GM23338 (cell line): ENCODE data around the gene CEP20.
"Not testable (repeated sequence)": the region's sequence is repeated elsewhere in the genome, so short reads cannot be mapped to it uniquely, and the experiment has no call there.

Source experiments
- CREB1 ChIP-seq: fragments of 250-450 bp; sonication (Bioruptor Pico); IDR thresholded peaks from 2 replicates; pipeline ENCODE4 v1.5.0; 2020; ENCODE audit warnings: low read depth, mild to moderate bottlenecking, moderate library complexity
- EZH2 ChIP-seq: fragments of 200-600 bp; sonication (generic); IDR thresholded peaks from one replicate; pipeline ENCODE4 v1.8.0; 2017; ENCODE audit warnings: antibody characterized with exemption, mild to moderate bottlenecking, low read depth; ENCODE audit not compliant: unreplicated experiment
- EZH2phosphoT487 ChIP-seq: fragments of 200-600 bp; sonication (generic); IDR thresholded peaks from one replicate; pipeline ENCODE4 v1.8.1; 2018; ENCODE audit warnings: antibody characterized with exemption; ENCODE audit not compliant: unreplicated experiment
- JUNB ChIP-seq: IDR thresholded peaks from one replicate; pipeline ENCODE4 v1.6.1; 2016; ENCODE audit warnings: antibody characterized with exemption; ENCODE audit not compliant: unreplicated experiment
- NANOG ChIP-seq: IDR thresholded peaks from 2 replicates; pipeline ENCODE4 v1.6.1; 2016; ENCODE audit warnings: antibody characterized with exemption, borderline replicate concordance
- POLR2AphosphoS5 ChIP-seq: IDR thresholded peaks from 2 replicates; pipeline ENCODE4 v1.6.1; 2016; ENCODE audit warnings: antibody characterized with exemption, low read depth
- ZNF114 ChIP-seq: fragments of 250-450 bp; sonication (Bioruptor Pico); IDR thresholded peaks from 2 replicates; pipeline ENCODE4 v1.5.0; 2020; ENCODE audit warnings: mild to moderate bottlenecking, moderate library complexity
- TF ChIP-seq, protein P1 (sequence below), 2 experiments: fragments of 200-600 bp in 1 of 2; sonication (generic) in 1 of 2; conservative IDR thresholded peaks; 2 replicates each; pipeline versions ENCODE4 v1.5.1 to v1.6.1; 2016 to 2017; ENCODE audit warnings: antibody characterized with exemption in 2 of 2, low read depth in 2 of 2, mild to moderate bottlenecking in 2 of 2, moderate library complexity in 1 of 2
- TF ChIP-seq, protein P2 (sequence below): IDR thresholded peaks from one replicate; pipeline ENCODE4 v1.6.1; 2018; ENCODE audit warnings: antibody characterized with exemption; ENCODE audit not compliant: unreplicated experiment
- TF ChIP-seq, protein P3 (sequence below): IDR thresholded peaks from 2 replicates; pipeline ENCODE4 v1.6.1; 2016; ENCODE audit warnings: antibody characterized with exemption

DNA sequence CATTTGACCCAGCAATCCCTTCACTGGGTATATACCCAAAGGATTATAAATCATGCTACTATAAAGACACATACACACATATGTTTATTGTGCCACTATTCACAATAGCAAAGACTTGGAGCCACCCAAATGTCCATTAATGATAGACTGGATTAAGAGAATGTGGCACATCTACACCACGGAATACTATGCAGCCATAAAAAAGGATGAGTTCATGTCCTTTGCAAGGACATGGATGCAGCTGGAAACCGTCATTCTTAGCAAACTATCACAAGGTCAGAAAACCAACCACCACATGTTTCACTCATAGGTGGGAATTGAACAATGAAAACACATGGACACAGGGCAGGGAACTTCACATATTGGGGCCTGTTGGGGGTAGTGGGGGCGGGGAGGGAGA is 29.9 kb upstream of the CEP20 start:
- not testable (repeated sequence) for TF ChIP-seq POLR2AphosphoS5; JUNB; EZH2; CREB1 (CRISPR knock-in tag); EZH2phosphoT487; NANOG; ZNF114 (CRISPR knock-in tag)
- TF ChIP-seq, protein P1, sequence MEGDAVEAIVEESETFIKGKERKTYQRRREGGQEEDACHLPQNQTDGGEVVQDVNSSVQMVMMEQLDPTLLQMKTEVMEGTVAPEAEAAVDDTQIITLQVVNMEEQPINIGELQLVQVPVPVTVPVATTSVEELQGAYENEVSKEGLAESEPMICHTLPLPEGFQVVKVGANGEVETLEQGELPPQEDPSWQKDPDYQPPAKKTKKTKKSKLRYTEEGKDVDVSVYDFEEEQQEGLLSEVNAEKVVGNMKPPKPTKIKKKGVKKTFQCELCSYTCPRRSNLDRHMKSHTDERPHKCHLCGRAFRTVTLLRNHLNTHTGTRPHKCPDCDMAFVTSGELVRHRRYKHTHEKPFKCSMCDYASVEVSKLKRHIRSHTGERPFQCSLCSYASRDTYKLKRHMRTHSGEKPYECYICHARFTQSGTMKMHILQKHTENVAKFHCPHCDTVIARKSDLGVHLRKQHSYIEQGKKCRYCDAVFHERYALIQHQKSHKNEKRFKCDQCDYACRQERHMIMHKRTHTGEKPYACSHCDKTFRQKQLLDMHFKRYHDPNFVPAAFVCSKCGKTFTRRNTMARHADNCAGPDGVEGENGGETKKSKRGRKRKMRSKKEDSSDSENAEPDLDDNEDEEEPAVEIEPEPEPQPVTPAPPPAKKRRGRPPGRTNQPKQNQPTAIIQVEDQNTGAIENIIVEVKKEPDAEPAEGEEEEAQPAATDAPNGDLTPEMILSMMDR (conservative IDR thresholded peaks at IDR 0.05; ENCODE audit: low read depth in 2 of 2): not testable (repeated sequence)
- TF ChIP-seq, protein P2, sequence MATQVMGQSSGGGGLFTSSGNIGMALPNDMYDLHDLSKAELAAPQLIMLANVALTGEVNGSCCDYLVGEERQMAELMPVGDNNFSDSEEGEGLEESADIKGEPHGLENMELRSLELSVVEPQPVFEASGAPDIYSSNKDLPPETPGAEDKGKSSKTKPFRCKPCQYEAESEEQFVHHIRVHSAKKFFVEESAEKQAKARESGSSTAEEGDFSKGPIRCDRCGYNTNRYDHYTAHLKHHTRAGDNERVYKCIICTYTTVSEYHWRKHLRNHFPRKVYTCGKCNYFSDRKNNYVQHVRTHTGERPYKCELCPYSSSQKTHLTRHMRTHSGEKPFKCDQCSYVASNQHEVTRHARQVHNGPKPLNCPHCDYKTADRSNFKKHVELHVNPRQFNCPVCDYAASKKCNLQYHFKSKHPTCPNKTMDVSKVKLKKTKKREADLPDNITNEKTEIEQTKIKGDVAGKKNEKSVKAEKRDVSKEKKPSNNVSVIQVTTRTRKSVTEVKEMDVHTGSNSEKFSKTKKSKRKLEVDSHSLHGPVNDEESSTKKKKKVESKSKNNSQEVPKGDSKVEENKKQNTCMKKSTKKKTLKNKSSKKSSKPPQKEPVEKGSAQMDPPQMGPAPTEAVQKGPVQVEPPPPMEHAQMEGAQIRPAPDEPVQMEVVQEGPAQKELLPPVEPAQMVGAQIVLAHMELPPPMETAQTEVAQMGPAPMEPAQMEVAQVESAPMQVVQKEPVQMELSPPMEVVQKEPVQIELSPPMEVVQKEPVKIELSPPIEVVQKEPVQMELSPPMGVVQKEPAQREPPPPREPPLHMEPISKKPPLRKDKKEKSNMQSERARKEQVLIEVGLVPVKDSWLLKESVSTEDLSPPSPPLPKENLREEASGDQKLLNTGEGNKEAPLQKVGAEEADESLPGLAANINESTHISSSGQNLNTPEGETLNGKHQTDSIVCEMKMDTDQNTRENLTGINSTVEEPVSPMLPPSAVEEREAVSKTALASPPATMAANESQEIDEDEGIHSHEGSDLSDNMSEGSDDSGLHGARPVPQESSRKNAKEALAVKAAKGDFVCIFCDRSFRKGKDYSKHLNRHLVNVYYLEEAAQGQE: not testable (repeated sequence)
- TF ChIP-seq, protein P3, sequence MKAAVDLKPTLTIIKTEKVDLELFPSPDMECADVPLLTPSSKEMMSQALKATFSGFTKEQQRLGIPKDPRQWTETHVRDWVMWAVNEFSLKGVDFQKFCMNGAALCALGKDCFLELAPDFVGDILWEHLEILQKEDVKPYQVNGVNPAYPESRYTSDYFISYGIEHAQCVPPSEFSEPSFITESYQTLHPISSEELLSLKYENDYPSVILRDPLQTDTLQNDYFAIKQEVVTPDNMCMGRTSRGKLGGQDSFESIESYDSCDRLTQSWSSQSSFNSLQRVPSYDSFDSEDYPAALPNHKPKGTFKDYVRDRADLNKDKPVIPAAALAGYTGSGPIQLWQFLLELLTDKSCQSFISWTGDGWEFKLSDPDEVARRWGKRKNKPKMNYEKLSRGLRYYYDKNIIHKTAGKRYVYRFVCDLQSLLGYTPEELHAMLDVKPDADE: not testable (repeated sequence)
